NT2/D1 (cell line): ENCODE measurements around the gene ZFP57.

Experiments used
- DNase-seq: peaks from one replicate; pipeline ENCODE4 v3.0.0-alpha.2; 2011; ENCODE audit warnings: low read depth, low spot score
- H3K27me3 ChIP-seq: 2 replicates; pipeline ENCODE4 v1.6.0; 2011; ENCODE audit warnings: mild to moderate bottlenecking; ENCODE audit not compliant: insufficient read length, insufficient read depth
- H3K36me3 ChIP-seq: 2 replicates; pipeline ENCODE4 v1.6.1; 2011; ENCODE audit warnings: mild to moderate bottlenecking, low read length, mixed read lengths; ENCODE audit not compliant: insufficient read depth, insufficient read length
- H3K4me1 ChIP-seq: 2 replicates; pipeline ENCODE4 v1.5.1; 2011; ENCODE audit not compliant: insufficient read depth, insufficient read length
- H3K4me3 ChIP-seq: 2 replicates; pipeline ENCODE4 v1.5.1; 2011; ENCODE audit warnings: low read depth; ENCODE audit not compliant: insufficient read length
- H3K9ac ChIP-seq: 2 replicates; pipeline ENCODE4 v1.6.0; 2011; ENCODE audit warnings: low read depth; ENCODE audit not compliant: insufficient read length
- H3K9me3 ChIP-seq: 2 replicates; pipeline ENCODE4 v1.5.1; 2011; ENCODE audit warnings: mild to moderate bottlenecking, low read length; ENCODE audit not compliant: insufficient read depth
- SUZ12 ChIP-seq: IDR thresholded peaks from 2 replicates; pipeline ENCODE4 v1.6.1; 2011; ENCODE audit not compliant: insufficient read length, insufficient read depth; ENCODE audit errors: extremely low read depth
- YY1 ChIP-seq: IDR thresholded peaks from 2 replicates; pipeline ENCODE4 v1.6.1; 2011; ENCODE audit not compliant: insufficient read length, insufficient read depth
- ZNF274 ChIP-seq: IDR thresholded peaks from 2 replicates; pipeline ENCODE4 v1.6.1; 2011; ENCODE audit warnings: mild to moderate bottlenecking, low read depth, low read length

ZFP57 gene

GRCh38 chr6:29709188-29709587 is 28.2 kb upstream of the ZFP57 start:
- DNase-seq = no peak
- Histone ChIP-seq H3K9ac (no peak overlapping the region), H3K4me1 (no peaks in the 10 kb centered on the region), H3K4me3 (no peak overlapping the region), H3K27me3 (no peaks in the 10 kb centered on the region), H3K36me3 (no peaks in the 10 kb centered on the region), H3K9me3 (no peaks in the 10 kb centered on the region)
- TF ChIP-seq SUZ12 (no peak), YY1 (no peak), ZNF274 (no peak)

- DNase-seq = no peak
- no peaks in the 10 kb centered on the region for H3K4me1 ChIP-seq
- no peaks in the 10 kb centered on the region for H3K36me3 ChIP-seq
- no peak overlapping the region for H3K9ac ChIP-seq
- H3K9me3 ChIP-seq = no peaks in the 10 kb centered on the region
- no peak overlapping the region for H3K4me3 ChIP-seq
- H3K27me3 ChIP-seq = no peaks in the 10 kb centered on the region
- TF ChIP-seq ZNF274 (no peak), SUZ12 (no peak), YY1 (no peak)
These were observed 27.7 kb upstream of the ZFP57 start for GRCh38 chr6:29708432-29709179.

GRCh38 chr6:29705389-29706231 is 24.7 kb upstream of the ZFP57 start:
- Histone ChIP-seq H3K9me3 (no peaks in the 10 kb centered on the region), H3K4me3 (no peak overlapping the region), H3K27me3 (no peaks in the 10 kb centered on the region), H3K9ac (no peak overlapping the region), H3K36me3 (no peaks in the 10 kb centered on the region), H3K4me1 (no peaks in the 10 kb centered on the region)
- no peak for DNase-seq
- TF ChIP-seq YY1 (no peak), SUZ12 (no peak), ZNF274 (no peak)

GRCh38 chr6:29702519-29703103 is 21.7 kb upstream of the ZFP57 start:
- no peak for TF ChIP-seq YY1
- TF ChIP-seq ZNF274 = no peak
- TF ChIP-seq SUZ12 = no peak
- H3K4me3 ChIP-seq = no peak overlapping the region
- no peak overlapping the region for H3K9ac ChIP-seq
- no peaks in the 10 kb centered on the region for H3K9me3 ChIP-seq
- DNase-seq = no peak
- H3K4me1 ChIP-seq = no peaks in the 10 kb centered on the region
- no peaks in the 10 kb centered on the region for H3K36me3 ChIP-seq
- H3K27me3 ChIP-seq = no peaks in the 10 kb centered on the region

GRCh38 chr6:29696147-29697125 is 15.5 kb upstream of the ZFP57 start:
- DNase-seq = no peak
- H3K4me3 ChIP-seq = no peak overlapping the region
- peaks cover 2% of the 10 kb centered on the region for H3K4me1 ChIP-seq
- TF ChIP-seq ZNF274 (no peak), SUZ12 (no peak)
- no peaks in the 10 kb centered on the region for H3K9me3 ChIP-seq
- no peaks in the 10 kb centered on the region for H3K36me3 ChIP-seq
- no peaks in the 10 kb centered on the region for H3K27me3 ChIP-seq
- H3K9ac ChIP-seq = no peak overlapping the region

- no peak for TF ChIP-seq YY1
- no peak for TF ChIP-seq ZNF274
- no peak for TF ChIP-seq SUZ12
- H3K9me3 ChIP-seq = no peaks in the 10 kb centered on the region
- no peak for DNase-seq
- peaks cover 2% of the 10 kb centered on the region for H3K4me1 ChIP-seq
- H3K27me3 ChIP-seq = no peaks in the 10 kb centered on the region
- H3K9ac ChIP-seq = no peak overlapping the region
- H3K36me3 ChIP-seq = no peaks in the 10 kb centered on the region
- no peak overlapping the region for H3K4me3 ChIP-seq
These were observed 13.7 kb upstream of the ZFP57 start for GRCh38 chr6:29694637-29695036.
